HG03108 (cell line): ENCODE data around the gene TGFBR1.
"Not testable (repeated sequence)": the region's sequence is repeated elsewhere in the genome, so short reads cannot be mapped to it uniquely, and the experiment has no call there.

Experiments
- ATAC-seq: cut with Tn5 transposase; IDR thresholded peaks from one replicate; pipeline ENCODE4 v1.9.1; 2021; ENCODE audit warnings: moderate library complexity; ENCODE audit not compliant: unreplicated experiment

TGFBR1 gene

DNA sequence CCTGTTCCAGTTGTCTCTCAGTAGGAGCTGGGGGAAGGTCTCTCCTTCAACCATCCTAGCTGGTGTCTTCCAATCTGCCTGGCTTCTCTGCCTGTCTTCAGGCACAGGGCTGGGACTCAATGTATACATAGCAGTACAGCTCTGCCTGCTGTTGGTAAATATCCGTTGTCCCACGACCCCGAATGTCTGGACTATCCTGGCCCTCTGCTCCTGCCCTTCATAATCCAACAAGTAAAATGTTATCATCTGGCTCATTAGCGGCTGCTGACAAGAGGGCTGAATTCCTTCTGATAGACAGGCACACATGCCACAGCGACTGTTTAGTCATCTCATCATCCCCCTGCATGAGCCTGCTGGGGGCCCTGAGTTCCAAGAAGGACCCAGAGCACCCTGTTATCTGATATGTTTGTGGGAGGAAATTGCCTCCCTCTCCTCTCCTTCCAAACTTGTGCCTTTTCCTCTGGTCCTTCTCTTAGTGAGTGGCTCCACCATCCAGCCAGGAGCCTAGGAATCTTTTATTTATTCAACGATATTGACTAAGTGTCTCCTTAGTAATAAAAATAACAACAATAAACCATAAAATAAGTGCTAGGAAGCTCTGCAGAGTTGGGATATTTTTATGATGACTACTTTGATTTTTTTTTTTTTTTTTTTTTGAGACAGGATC is 29.5 kb upstream of the TGFBR1 start:
- no peak for ATAC-seq

DNA sequence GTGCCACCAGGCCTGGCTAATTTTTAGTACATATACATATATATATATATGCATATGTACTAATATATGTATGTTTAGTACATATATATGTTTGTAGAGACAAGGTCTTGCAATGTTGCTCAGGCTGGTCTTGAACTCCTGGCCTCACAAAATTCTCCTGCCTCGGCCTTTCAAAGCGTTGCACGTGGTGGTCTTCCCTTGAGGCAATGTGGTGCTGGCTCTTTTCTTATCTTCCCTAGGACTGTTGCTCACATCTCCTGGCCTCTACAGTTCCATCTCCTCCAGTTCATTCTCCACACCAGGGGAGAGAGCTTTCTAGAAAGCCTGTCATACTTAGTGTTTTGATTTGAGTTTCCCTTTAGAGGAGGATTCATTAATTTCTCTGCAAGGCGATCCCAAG is 28.9 kb upstream of the TGFBR1 start:
- no peak for ATAC-seq

- ATAC-seq = no peak
Measured at GRCh38 chr9:99076483-99077171, 28.3 kb upstream of the TGFBR1 start.

- no peak for ATAC-seq
Measured at GRCh38 chr9:99078717-99079116, 26.2 kb upstream of the TGFBR1 start.

GRCh38 chr9:99079542-99079941 is 25.4 kb upstream of the TGFBR1 start:
- no peak for ATAC-seq

GRCh38 chr9:99083051-99083450 is 21.9 kb upstream of the TGFBR1 start:
- ATAC-seq = no peak

- ATAC-seq = no peak
Measured at GRCh38 chr9:99085949-99086948, 18.7 kb upstream of the TGFBR1 start.

GRCh38 chr9:99087462-99087861 is 17.5 kb upstream of the TGFBR1 start:
- no peak for ATAC-seq

DNA sequence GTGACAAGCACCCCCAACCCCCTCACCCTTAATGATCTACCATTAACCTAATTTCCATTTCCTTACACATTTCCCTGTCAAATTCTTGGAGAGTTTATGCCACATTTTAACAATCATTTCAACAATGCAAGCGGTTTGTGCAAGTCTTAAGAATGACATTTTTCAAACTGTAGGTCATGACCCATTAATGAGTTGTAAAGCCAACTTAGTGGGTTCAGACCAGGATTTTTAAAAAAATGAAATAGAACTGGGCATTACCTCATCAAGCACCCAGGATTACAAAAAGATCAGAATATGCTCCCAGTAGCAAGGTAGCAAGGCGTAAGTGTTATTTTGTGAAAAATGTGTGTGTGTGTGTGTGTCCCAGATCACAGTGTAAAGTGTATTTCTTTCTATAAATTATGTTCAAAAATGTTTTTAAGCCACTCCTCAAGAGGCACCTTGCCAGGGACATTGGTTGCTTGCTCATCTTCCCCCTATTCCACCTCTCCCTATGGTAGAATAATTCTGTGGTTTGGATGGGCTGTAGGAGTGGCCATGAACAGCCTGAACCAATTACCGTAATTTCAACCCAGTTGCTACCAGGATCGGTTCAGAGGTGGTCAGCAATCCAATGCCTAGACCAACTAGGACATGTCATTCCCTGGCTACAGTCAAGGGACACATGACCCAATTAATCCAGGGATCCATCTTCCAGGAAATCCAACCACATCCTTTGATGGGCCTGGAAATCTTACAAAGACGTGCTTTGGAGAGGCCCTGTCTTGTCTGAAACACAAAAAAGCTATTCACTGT is 14.4 kb upstream of the TGFBR1 start:
- no peak for ATAC-seq

DNA sequence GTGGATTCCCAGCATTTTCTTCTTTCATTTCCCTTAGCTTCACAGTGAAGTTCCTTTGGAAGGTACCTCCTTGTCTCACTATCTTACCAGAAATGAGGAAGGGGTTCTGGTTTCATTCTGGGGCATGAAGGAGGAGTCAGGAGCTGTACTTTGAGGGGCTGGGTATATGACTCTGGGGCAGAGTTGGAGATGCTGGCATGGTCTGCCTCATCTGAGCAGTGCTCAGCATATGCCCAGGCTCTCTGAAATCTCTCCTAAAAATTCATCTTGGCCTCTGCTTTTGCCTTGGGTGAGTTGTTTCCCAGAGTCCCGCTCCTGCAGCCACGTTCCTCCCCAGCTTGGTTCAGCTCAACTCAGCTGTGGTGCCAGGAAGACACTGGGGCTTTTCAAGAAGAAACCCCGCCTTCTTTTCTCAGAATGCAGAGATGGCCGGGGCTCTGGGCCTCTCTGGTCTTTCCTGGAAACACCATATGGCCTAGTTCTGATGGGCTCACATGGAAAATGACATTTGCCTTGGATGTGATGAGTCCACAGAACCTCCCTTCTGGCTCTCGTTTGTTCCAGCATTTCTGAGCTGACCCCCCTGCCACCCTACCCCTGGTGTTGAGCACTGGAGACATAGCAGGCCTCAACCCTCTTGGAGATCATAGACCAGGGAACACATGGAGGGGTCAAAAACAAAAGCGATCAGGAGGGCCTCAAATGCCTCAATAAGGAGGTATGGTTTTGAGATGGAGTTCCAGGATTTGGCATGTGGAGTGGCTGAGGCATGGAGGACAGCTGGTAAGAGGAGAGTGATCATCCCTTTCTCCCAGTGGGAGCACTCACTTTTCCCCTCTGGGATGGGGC is 12.0 kb upstream of the TGFBR1 start:
- no peak for ATAC-seq

- no peak for ATAC-seq
Measured at GRCh38 chr9:99093492-99093791, 11.5 kb upstream of the TGFBR1 start.

- ATAC-seq = no peak
Measured at GRCh38 chr9:99095565-99095964, 9.3 kb upstream of the TGFBR1 start.

DNA sequence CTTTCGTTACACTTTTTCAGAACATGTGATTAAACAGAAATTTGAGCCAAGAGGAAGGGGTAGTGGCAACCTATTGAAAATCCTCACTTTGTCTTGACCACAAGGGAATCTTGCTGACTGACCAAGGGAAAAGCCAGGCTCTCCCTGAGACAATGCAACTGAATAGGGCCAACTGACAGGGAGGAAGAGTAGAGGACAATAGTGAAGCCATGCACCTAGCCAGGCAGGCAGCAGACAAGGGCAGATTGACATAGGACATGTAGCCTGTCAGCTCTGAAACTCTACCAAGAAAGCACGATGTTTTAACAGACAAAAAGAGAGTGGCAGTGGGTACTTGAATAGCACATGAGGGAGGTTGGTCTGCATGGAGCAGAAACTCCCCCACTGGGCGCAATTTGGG is 8.5 kb upstream of the TGFBR1 start:
- no peak for ATAC-seq

DNA sequence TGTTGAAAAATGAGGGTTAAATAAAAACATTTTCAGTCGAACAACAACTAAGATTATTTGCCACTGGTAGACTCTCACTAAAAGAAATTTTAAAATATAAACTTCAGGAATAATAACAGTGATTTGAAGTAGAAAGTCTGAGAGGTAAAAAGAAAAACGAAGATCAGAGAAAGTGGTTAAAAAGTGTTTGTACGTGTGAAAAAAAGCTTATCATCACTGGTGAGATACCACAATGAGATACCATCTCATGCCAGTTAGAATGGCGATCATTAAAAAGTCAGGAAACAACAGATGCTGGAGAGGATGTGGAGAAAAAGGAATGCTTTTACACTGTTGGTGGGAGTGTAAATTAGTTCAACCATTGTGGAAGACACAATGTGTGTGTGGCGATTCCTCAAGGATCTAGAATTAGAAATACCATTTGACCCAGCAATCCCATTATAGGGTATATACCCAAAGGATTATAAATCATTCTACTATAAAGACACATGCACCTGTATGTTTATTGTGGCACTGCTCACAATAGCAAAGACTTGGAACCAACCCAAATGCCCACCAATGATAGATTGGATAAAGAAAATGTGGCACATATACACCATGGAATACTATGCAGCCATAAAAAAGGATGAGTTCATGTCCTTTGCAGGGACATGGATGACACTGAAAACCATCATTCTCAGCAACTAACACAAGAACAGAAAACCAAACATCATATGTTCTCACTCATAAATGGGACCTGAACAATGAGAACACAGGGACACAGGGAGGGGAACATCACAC is 4.9 kb upstream of the TGFBR1 start:
- ATAC-seq = not testable (repeated sequence)

- ATAC-seq = no peak
Measured at GRCh38 chr9:99101271-99101670, 3.6 kb upstream of the TGFBR1 start.

DNA sequence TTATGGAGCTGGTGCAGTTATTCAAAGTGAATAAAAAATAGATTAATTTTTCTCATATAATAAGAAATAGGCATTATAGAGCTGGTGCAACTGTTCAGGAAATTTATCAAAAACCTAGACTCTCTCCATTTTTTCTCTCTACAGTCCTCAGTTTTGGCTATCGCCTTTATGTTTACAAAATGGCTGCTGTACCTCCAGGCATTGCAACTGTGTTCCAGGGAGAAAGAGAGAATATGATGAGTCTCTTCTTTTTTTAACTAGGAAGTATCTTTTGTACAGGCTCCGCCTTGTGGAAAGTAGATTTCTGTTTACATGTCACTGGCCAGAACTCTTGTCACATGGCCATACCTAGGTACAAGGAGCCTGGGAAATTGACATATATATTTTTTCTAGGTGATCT is 3.1 kb upstream of the TGFBR1 start:
- ATAC-seq = no peak

GRCh38 chr9:99103054-99103895 is 1.6 kb upstream of the TGFBR1 start:
- ATAC-seq = no peak

DNA sequence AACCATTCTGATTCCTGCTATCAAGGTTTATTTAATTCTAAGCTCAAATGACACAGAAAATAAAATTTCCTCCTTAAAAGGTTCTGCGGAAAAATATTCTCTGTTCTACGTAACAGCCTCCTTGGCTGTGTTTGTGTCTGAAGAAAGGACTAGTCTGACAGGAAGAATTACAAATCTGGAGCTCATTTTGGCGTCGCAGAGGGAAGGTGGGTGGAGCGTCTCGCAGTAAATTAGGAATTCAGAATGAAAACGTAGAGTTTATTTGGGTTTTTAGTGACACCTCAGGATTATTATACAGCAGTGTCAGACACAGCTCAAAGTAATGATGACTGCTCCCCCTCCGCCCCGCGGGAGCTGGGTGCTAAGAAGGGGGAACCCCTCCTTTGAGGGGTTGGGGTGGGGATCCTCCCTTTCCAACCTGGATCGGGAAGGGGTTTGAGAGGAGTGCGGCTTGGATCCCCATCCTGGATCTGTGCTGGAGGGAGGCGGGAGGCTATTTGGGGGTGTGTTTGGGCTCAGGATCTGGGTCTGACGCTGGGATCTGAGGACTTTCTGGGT is 933 bp upstream of the TGFBR1 start:
- ATAC-seq = no peak
